HCT116 (cell line): ENCODE results near the gene SHH. TPM values are rescaled to one million over a fixed set of nuclear protein-coding genes. Genes with fewer than 3 reads are reported as not detected.

Experiments
- ATAC-seq: fragments of 200-7000 bp; cut with Tn5 transposase; 2 replicates; pipeline ENCODE4 v1.9.1; 2020; ENCODE audit warnings: mild to moderate bottlenecking, moderate library complexity
- BruUV-seq: library from RNA; stranded (reverse); fragments of 400-500 nt; replicated peaks from 2 replicates; lab custom pipeline; 2021; lab: Mats Ljungman, UMichigan
- CTCF ChIA-PET: fragments of 300-600 bp; sonication (Branson Sonifier 250); formaldehyde crosslinking; loops from one replicate; lab custom pipeline; 2021; ENCODE audit warnings: antibody characterized with exemption; lab: Charles Lee
- POLR2A ChIA-PET: fragments of 300-600, 350-600 bp; sonication (Branson Sonifier 250); formaldehyde crosslinking; loops from one replicate; lab custom pipeline; 2021; ENCODE audit warnings: antibody characterized with exemption; lab: Charles Lee
- RAD21 ChIA-PET, 2 experiments: fragments of 300-600 bp; sonication (Branson Sonifier 250); formaldehyde crosslinking; loops; one replicate each; lab custom pipeline; 2023; ENCODE audit warnings: low total read pairs in 2 of 2; ENCODE audit not compliant: uncharacterized antibody in 2 of 2, unreplicated experiment in 2 of 2, low non-redundant PET in 1 of 2; lab: Charles Lee
- DNase-seq: peaks from one replicate; pipeline ENCODE4 v3.0.0-alpha.2; 2010; ENCODE audit warnings: low read depth, low spot score
- H2AFZ ChIP-seq: fragments of 200-600 bp; shearing (Covaris generic), sonication (generic); 2 replicates; pipeline ENCODE4 v1.6.1; 2017; ENCODE audit warnings: low read depth, mixed run types, mixed read lengths, antibody characterized with exemption, low read length; ENCODE audit not compliant: poor library complexity, severe bottlenecking
- H3K27ac ChIP-seq: 2 replicates; pipeline ENCODE4 v1.5.1; 2012; ENCODE audit warnings: low read depth, low read length
- H3K27me3 ChIP-seq: fragments of 200-600 bp; sonication (generic); 2 replicates; pipeline ENCODE4 v1.6.1; 2016; ENCODE audit warnings: mixed run types, low read length, mixed read lengths; ENCODE audit not compliant: insufficient read depth
- H3K36me3 ChIP-seq, 2 experiments: fragments of 200-500 bp in 1 of 2; fragments of 200-600 bp in 1 of 2; sonication (Bioruptor generic) in 1 of 2; sonication (generic) in 1 of 2; 2 replicates each; pipeline versions ENCODE4 v1.5.1 to v1.6.1; 2014 to 2016; ENCODE audit warnings: low read length in 2 of 2, inconsistent platforms in 1 of 2, mixed read lengths in 1 of 2, mixed run types in 1 of 2; ENCODE audit not compliant: insufficient read depth in 2 of 2, control insufficient read depth in 1 of 2
- H3K4me1 ChIP-seq, 2 experiments: fragments of 200-600 bp in 1 of 2; sonication (generic) in 1 of 2; 2 replicates each; pipeline versions ENCODE4 v1.5.1 to v1.6.1; 2012 to 2017; ENCODE audit warnings: low read length in 2 of 2, inconsistent platforms in 1 of 2, mild to moderate bottlenecking in 1 of 2, mixed read lengths in 1 of 2, mixed run types in 1 of 2, moderate library complexity in 1 of 2; ENCODE audit not compliant: insufficient read depth in 2 of 2, control insufficient read depth in 1 of 2
- H3K4me2 ChIP-seq: fragments of 200-600 bp; sonication (generic); 2 replicates; pipeline ENCODE4 v1.6.1; 2017; ENCODE audit warnings: mixed run types, low read length, mixed read lengths
- H3K4me3 ChIP-seq, 2 experiments: fragments of 200-600 bp in 1 of 2; sonication (generic) in 1 of 2; replicated peaks in 1 of 2; 2 replicates each; pipeline ENCODE4 v1.5.1; 2011 to 2016; ENCODE audit warnings: low read length in 2 of 2, control low read depth in 1 of 2, low read depth in 1 of 2, mild to moderate bottlenecking in 1 of 2, mixed read lengths in 1 of 2, mixed run types in 1 of 2
- H3K79me2 ChIP-seq: fragments of 200-600 bp; sonication (generic); 2 replicates; pipeline ENCODE4 v1.6.1; 2017; ENCODE audit warnings: mild to moderate bottlenecking, mixed run types, low read length, moderate library complexity, mixed read lengths; ENCODE audit not compliant: insufficient read depth
- H3K9ac ChIP-seq: fragments of 200-600 bp; sonication (generic); 2 replicates; pipeline ENCODE4 v1.6.1; 2016; ENCODE audit warnings: low read length, mixed read lengths
- H3K9me2 ChIP-seq: fragments of 200-600 bp; sonication (generic), shearing (Covaris generic); 2 replicates; pipeline ENCODE4 v1.6.1; 2017; ENCODE audit warnings: mixed run types, mild to moderate bottlenecking, moderate library complexity; ENCODE audit not compliant: insufficient read depth
- H3K9me3 ChIP-seq, 2 experiments: fragments of 200-500 bp in 1 of 2; fragments of 200-600 bp in 1 of 2; sonication (Bioruptor generic) in 1 of 2; sonication (generic) in 1 of 2; 2 replicates each; pipeline ENCODE4 v1.6.1; 2014 to 2017; ENCODE audit warnings: low read length in 2 of 2, mixed read lengths in 2 of 2, inconsistent platforms in 1 of 2, low read depth in 1 of 2, mild to moderate bottlenecking in 1 of 2, mixed run types in 1 of 2, moderate library complexity in 1 of 2; ENCODE audit not compliant: control insufficient read depth in 1 of 2, insufficient read depth in 1 of 2
- H4K20me1 ChIP-seq: fragments of 200-600 bp; sonication (generic), shearing (Covaris generic); 2 replicates; pipeline ENCODE4 v1.6.1; 2017; ENCODE audit warnings: mixed run types, mild to moderate bottlenecking, moderate library complexity; ENCODE audit not compliant: insufficient read depth
- CTCF ChIP-seq, 3 experiments: fragments of 200-600 bp in 1 of 3; sonication (generic) in 1 of 3; IDR thresholded peaks in 2 of 3; conservative IDR thresholded peaks in 1 of 3; 2 replicates each; pipeline ENCODE4 v1.5.1; 2012 to 2017; ENCODE audit warnings: low read depth in 2 of 3, low read length in 2 of 3, antibody characterized with exemption in 1 of 3, borderline replicate concordance in 1 of 3, control low read depth in 1 of 3, mild to moderate bottlenecking in 1 of 3, mixed read lengths in 1 of 3, mixed run types in 1 of 3, moderate library complexity in 1 of 3; ENCODE audit not compliant: insufficient read depth in 1 of 3
- EGR1 ChIP-seq: IDR thresholded peaks from 2 replicates; pipeline ENCODE4 v1.6.1; 2012; ENCODE audit warnings: low read depth
- ELF1 ChIP-seq: IDR thresholded peaks from 2 replicates; pipeline ENCODE4 v1.6.1; 2012; ENCODE audit warnings: low read depth, borderline replicate concordance
- FOSL1 ChIP-seq: IDR thresholded peaks from 2 replicates; pipeline ENCODE4 v1.6.1; 2012; ENCODE audit warnings: low read depth
- JUND ChIP-seq: IDR thresholded peaks from 2 replicates; pipeline ENCODE4 v1.6.1; 2012
- MAX ChIP-seq: IDR thresholded peaks from 2 replicates; pipeline ENCODE4 v1.6.1; 2012
- RAD21 ChIP-seq: IDR thresholded peaks from 2 replicates; pipeline ENCODE4 v1.6.1; 2012; ENCODE audit warnings: low read depth, mild to moderate bottlenecking
- SP1 ChIP-seq: IDR thresholded peaks from 2 replicates; pipeline ENCODE4 v1.6.1; 2012; ENCODE audit warnings: low read depth
- SRF ChIP-seq: IDR thresholded peaks from 2 replicates; pipeline ENCODE4 v1.6.1; 2012; ENCODE audit warnings: low read depth
- TCF7L2 ChIP-seq: IDR thresholded peaks from 2 replicates; pipeline ENCODE4 v1.7.0; 2011; ENCODE audit warnings: borderline replicate concordance, inconsistent platforms; ENCODE audit not compliant: insufficient read depth, insufficient read length; ENCODE audit errors: extremely low read depth
- ZBTB33 ChIP-seq: IDR thresholded peaks from 2 replicates; pipeline ENCODE4 v1.6.1; 2011; ENCODE audit warnings: mild to moderate bottlenecking, low read length, moderate library complexity; ENCODE audit not compliant: insufficient replicate concordance; ENCODE audit errors: extremely low read depth
- ZFX ChIP-seq: fragments of 450-650 bp; IDR thresholded peaks from 2 replicates; pipeline ENCODE4 v1.6.1; 2017
- intact Hi-C: fragments of 100-400 bp; cut with micrococcal nuclease; formaldehyde crosslinking; loops from 2 replicates; pipeline ENCODE4 v1.10.0; 2022
- total RNA-seq: library from RNA; stranded (reverse); gene quantifications from one replicate; pipeline ENCODE4 v1.2.1, GENCODE V29; 2021; ENCODE audit not compliant: unreplicated experiment

Gene SHH
- total RNA-seq, 1 experiment from 2014 or later = 0.32 TPM

- intact Hi-C loops = no loop called here
- ChIA-PET RAD21 (interaction anchor here in 1 of 2 experiments (0.6 to 0.7 kb wide), 2 partner anchors 8 to 566 kb away, joined by 3 to 5 read pairs; no protein-coding TSS in a partner anchor), CTCF (interaction anchor here (0.6 to 1.4 kb wide), 3 partner anchors 343 to 705 kb away, joined by 3 read pairs; no protein-coding TSS in a partner anchor), POLR2A (no interaction called here)
- DNase-seq (no peak), ATAC-seq (no peak)
- Histone ChIP-seq H4K20me1 (no peaks in the 10 kb centered on the region), H3K9me2 (no peaks in the 10 kb centered on the region), H3K4me2 (no peak overlapping the region), H2AFZ (no peak overlapping the region), H3K79me2 (no peaks in the 10 kb centered on the region), H3K27ac (no peak overlapping the region), H3K4me1 (peaks cover 0 to 6% of the 10 kb centered on the region in 2 experiments; a peak in 2 of 4 replicates), H3K36me3 (no peaks in the 10 kb centered on the region), H3K27me3 (0 out of 2 replicates have a peak, but pooled peaks cover 5% of the 10 kb centered on the region), H3K9ac (no peak overlapping the region), H3K4me3 (no peak overlapping the region), H3K9me3 (no peaks in the 10 kb centered on the region)
- TF ChIP-seq ZBTB33 (no peak), JUND (no peak), FOSL1 (no peak), RAD21 (no peak), TCF7L2 (no peak), EGR1 (no peak), SP1 (no peak), ZFX (no peak), MAX (no peak), ELF1 (no peak), CTCF (IDR thresholded peaks at IDR 0.05 in 2 of 3, conservative IDR thresholded peaks at IDR 0.05 in 1 of 3; ENCODE audit: borderline replicate concordance in 1 of 3, insufficient read depth in 1 of 3, low read depth in 2 of 3, low read length in 2 of 3) (no peak), SRF (no peak)
- BruUV-seq = no TSS peak
Measured at GRCh38 chr7:155813546-155814315, 1.5 kb upstream of the SHH start.
